HG03060 (cell line): ENCODE data around the gene PIGL.
"Not testable (repeated sequence)": the region's sequence is repeated elsewhere in the genome, so short reads cannot be mapped to it uniquely, and the experiment has no call there.

ENCODE experiments used
- ATAC-seq: cut with Tn5 transposase; IDR thresholded peaks from one replicate; pipeline ENCODE4 v1.9.1; 2021; ENCODE audit warnings: low read depth, moderate number of reproducible peaks; ENCODE audit not compliant: unreplicated experiment

The PIGL gene

DNA sequence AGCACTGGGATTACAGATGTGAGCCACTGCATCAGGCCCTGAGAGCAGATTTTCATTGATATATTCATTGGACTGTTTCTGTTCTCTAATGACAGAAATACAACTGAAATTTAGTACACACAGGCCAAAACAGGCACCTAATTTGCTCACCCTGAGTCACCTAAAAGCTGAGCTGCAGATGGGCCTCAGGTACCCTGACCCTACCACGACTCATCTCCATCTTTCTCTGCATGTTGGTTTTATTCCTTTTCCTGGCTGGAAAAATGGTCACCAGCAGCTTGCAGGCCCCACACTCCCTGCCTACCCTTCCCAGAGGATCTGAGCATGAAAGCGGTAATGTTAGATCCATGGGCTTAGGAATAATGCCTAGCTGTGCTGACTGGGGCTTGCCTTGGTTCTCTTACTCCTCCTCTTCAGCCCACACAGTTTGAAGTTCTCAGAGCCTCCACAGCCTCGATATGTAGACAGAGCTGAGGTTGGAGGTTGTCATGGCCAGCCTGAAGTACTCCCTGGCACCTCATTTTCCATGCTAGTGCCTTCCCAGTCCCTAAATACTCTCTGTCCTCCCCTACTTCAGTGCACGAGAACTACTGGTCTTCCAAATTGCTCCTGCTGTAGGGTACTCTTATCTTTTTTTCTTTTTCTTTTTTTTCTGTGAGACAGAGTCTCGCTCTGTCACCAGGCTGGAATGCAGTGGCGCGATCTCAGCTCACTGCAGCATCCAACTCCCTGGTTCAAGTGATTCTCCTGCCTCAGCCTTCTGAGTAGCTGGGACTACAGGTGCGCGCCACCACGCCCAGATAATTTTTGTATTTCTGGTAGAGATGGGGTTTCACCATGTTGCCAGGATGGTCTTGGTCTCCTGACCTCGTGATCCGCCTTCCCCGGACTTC, 85.2 kb downstream of the PIGL start:
- no peak for ATAC-seq

DNA sequence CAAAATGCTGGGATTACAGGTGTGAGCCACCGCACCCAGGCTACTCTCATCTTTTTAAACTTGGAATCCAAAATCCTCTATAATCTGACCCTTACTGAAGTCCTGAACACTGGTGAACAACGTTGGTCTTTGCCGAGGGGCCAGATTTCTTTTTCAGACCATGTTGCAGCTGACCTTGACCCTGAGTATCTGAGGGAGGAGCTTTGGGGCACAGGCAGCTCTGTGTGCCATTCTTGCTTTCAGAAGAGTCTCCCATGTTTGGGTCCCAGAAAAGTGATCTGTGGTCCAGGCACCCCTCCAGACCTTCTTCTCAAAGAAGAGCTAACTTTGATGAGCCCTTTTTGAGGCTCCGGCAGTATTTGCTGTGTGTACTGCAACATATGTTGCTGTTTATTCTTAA, 85.8 kb downstream of the PIGL start:
- ATAC-seq = no peak

DNA sequence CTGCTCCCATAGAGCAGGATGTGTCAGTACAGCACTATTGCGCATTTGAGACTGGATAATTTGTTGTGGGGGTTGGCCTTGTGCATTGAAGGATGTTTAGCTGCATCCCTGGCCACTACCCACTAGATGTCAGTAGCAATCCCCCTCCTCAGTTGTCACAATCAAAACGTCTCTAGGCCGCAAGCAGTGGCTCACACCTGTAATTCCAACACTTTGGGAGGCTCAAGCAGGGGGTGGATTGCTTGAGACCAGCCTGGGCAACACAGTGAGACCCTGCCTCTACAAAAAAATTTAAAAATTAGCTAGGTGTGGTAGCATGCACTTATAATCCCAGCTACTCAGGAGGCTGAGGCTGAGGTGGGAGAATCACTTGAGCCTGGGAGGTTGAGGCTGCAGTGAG, 87.8 kb downstream of the PIGL start:
- ATAC-seq = no peak

DNA sequence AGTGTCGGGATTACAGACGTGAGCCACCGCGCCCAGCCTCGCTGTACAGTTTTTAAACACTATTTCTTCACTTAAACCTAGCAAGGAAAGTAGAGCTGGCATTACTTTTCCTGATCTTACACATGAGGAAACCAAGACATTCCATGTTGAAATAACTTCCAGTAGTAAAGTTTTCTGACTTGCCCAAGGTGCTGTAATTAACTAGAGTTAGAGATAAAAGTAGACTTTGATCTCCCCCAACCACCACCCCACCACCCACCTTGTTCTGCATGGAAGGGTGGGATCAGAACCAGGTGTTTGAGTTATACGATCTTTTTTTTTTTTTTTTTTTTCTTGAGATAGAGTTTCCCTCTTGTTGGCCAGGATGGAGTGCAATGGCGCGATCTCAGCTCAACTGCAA, 89.2 kb downstream of the PIGL start:
- ATAC-seq = no peak

DNA sequence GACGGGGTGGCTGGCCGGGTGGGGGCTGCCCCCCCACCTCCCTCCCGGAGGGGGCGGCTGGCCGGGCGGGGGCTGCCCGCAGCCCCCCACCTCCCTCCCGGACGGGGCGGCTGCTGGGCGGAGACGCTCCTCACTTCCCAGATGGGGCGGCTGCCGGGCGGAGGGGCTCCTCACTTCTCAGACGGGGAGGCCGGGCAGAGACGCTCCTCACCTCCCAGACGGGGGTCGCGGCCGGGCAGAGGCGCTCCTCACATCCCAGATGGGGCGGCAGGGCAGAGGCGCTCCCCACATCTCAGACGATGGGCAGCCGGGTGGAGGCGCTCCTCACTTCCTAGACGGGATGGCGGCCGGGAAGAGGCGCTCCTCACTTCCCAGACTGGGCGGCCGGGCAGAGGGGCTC, 95.1 kb downstream of the PIGL start:
- not testable (repeated sequence) for ATAC-seq

DNA sequence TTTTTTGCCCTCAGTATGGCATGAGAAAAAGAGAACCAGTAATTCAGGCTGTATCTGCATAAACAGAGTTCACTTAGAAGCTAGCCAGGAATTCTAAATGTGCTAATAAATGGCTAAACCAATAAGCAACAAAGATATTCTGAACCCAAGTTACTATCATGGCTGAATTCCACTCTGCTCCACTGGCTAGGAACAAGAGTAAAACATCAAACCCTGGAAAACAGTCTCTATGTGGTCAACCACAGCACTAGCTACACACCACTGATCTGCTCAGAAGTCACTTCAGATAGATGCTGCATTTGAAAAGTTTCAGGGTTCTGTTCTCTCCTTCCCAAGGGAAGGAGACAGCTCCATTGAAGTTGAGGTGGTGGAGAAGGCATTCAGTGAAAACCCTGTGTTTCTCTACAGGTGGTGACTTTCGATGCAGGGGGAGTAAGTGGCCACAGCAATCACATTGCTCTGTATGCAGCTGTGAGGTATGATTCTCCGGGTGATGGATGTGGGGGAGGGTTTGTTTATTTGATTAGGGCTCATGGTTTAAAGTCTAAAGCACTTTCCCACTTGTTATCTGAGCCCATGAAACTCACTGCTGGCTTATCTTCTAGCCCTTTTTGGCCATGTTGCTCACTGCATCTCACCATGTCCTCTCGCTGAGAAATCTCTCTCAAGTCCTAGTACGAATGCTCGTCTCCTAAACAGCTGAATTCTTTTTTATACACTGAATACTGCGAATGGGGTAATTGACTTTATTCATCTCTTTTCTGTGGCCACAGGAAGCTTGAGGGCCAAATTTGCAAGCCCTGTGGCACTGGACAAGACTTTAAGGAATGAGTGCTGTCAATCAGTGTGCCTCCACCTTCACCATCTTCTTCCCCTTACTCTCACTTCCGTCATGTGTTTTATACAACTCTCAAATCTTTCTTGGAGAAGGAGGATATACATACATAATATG, 96.4 kb downstream of the PIGL start:
- ATAC-seq = no peak

DNA sequence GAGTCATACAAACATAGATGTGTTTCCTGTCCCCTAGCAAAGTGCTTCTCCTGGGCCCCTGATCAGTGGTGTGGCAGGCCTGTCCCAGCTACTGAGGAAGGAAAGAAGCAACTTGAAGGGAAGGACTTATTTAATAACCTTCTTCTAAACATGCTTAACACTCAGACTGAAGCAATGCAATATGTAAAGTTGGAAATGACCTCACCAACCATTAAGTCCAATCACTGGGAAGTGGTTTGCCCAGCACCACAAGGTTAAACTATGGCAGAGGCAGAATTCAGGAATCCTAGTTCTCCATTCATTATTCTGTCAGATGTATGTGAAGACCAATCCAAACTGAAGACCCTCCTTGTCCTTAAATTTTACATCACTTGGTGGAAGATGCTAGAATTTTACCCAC, 97.2 kb downstream of the PIGL start:
- no peak for ATAC-seq

DNA sequence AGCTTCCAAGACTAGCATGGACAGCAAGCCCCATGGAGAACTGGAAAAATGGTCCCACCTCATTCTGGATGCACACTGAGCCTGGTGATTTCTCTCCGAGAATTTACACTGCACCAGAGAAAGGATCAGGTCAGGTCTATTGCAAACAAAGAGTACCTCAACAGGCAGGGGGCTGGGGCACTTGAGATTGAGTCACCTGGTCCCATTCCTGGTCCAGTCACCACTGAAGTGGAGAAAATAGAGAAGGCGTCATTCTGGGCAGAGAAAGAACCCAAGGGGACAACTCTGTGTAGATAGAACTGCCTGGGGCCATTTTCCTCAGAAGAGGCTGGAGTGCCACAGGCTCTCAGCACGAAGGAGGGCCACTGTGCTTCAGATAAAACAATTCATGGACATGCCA, 97.8 kb downstream of the PIGL start:
- ATAC-seq = no peak

DNA sequence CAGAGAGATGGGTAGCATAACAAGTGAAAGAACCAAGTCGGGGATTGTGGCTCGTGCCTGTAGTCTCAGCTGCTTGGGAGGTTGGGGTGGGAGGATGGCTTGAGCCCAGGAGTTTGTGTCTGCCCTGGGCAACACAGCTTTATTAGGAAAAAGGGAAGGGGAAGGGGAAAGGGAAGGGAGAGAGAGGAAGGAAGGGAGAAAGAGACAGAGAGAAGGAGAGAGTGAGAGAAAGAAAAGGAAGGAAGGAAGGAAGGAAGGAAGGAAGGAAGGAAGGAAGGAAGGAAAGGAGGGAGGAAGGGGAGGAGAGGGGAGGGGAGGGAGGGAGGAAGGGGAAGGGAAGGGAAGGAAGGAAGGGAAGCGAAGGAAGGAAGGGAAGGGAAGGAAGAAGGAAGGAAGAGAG, 103.0 kb downstream of the PIGL start:
- ATAC-seq = no peak

DNA sequence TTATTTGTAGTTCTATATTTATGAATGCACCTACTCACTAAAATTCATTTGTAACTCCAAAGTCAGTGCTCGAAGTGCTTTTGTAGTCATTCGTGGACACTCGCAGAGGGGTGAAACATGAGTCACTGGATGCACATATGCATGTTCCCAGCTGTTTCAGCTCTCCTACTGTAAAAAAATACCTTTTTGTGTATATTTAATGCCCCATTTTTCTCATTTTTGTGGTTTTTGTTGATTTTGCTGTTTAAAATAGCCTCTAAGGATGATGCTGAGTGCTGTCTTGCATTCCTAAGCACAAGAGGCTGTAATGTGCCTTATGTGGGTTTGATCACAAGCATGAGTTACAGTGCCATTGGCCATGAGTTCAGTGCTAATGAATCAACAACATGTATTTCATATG, 105.6 kb downstream of the PIGL start:
- no peak for ATAC-seq

DNA sequence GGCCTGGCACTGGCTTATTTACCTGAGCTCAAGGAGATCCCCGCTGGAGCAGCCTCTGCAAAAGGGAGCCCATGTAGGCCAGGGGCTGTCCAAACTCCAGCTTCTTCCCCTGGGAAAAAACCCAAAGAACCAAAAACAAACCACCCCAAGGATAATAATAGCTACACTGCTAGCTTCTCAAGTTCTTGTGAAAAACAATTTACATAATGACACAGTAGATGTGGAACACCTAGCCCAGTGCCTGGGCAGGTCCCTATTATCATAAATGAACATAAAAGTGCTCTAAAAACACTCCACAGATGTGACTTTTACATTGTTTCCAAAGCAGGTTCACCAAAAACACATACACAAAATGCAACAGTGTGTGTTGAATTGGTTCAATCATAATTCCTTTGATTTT, 109.0 kb downstream of the PIGL start:
- ATAC-seq = no peak

DNA sequence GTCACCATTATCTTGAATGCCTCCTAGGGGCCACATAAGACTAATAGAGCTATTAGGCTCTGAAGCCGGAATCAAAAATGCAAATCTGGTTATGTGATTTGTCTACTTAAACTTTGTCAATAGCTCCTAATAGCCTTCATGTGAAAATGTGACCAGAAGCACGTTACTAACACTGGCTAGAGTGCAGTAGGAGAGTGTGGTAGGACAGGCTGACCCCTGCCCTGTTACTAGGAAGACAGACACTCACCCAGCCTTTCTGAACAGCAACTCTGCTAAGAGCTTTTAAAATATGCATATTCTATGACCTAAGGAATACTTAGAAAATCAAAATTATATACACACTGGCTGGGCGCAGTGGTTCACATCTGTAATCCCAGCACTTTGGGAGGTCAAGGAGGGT, 110.0 kb downstream of the PIGL start:
- no peak for ATAC-seq

DNA sequence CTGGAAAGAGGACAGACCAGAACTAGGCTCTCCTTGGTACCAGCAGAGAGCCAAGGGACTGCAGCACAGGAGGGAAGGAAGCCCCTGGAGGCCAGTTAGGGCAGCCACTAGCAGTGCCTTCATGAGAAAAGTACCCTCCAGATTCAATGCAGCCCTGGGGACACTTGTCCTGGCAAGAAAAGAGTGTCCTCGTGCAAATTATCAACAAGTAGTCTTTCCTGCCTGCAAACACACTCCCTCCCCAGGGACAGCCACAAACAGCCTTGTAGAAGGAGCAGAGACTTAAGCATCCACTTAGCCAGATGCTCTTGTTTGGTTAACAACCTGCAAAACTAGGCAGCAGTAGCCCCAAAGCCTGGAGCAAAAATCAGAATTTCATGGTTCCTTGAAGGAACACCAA, 112.0 kb downstream of the PIGL start:
- ATAC-seq = no peak

DNA sequence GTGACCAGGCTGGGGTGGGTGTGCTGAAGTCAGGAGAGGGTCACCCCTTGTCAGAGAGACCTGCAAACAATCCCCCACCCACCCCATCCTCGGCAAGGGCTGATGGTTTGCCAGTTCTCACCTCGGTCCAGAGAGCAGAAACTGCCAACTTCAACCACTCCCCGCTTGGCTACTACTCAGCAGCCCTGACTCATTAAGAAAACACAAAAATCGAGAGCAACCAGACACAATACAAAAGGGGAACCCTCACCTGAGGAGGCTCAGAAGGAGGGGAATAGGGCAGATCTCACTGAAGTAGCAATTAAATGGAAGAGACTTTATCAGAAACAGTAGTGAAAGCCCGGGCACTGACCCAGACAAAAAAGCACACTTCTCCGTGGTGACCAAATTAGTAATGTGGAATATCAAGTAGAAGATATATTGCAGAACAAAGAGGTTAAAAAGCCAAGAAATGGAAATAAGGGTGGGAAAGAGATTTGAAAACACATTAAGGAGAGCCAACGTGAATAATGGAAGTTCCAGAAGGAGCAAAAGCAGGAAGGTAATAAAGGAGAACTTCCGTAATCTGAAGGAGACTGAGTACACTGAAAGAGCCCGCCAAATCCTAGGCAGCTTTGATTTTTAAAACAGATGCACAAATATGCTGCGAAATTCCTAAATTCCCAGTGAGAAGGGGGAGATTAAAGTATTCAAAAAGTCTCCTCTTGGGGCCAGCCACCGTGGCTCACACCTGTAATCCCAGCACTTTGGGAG, 112.7 kb downstream of the PIGL start:
- ATAC-seq = no peak

DNA sequence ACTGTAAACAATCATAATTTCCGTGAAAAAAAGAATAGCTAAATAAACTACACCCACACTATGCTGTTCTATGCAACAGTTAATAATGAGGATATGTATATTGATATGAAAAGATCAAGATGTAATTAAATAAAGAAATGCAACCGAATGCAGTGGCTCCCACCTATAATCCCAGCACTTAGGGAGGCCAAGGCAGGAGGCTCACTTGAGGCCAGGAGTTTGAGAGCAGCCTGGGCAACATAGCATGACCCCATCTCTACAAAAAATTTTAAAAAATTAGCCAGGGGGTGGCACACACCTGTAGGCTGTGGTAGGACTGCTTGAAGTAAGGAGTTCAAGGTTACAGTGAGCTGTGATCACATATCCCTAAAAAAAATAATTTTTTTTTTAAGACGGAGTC, 121.4 kb downstream of the PIGL start:
- ATAC-seq = no peak

DNA sequence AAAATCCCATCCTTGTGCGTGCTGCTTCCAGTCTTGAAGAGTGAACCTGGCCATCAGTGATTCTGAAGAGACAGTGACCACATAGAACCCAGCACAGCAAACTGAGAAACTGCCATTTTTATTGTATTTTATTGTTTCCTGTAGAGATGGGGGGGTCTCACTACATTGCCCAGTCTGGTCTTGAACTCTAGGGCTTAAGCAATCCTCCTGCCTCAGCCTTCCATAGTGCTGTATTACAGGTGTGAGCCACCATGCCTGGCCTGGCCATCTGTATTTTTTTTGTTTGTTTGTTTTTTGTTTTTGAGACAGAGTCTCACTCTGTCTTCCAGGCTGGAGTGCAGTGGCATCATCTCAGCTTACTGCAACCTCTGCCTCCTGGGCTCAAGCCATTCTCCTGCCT, 122.4 kb downstream of the PIGL start:
- ATAC-seq = no peak

DNA sequence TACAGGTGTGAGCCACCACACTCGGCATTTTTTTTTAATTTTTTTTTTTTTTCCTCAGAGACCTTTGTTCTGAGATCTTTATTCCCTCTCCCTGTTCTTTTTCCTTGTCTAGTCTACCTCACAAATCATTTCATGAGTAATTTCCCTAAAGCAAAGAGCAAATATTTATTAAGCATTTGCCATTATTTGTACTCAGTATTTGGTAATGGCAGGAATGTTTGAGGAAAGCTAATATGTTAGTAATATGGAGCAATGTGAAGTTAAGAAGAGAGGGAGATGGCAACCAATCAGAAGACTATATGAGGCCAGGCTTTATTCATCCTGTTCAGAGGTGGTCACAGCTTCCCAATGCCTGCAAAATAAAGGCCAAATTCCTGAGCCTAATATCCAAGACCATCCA, 122.9 kb downstream of the PIGL start:
- ATAC-seq = no peak

DNA sequence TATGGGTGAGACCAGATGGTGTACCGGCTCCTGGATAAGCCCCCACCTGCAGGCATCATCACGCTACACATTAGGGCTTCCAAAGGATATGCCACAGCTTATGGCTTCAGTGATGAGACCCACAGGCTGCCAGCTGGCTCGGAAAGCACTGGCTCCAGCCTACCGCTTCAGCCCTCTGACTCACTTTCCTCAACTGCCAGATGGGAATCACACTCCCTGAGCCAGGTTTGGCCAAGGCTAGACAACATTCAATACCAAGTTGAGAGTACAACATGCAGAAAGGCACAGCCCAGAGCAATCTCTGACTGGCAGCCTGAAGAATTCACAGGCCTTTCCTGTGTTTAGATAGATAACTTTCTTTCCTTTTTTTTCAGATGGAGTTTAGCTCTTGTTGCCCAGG, 126.0 kb downstream of the PIGL start:
- ATAC-seq = no peak

DNA sequence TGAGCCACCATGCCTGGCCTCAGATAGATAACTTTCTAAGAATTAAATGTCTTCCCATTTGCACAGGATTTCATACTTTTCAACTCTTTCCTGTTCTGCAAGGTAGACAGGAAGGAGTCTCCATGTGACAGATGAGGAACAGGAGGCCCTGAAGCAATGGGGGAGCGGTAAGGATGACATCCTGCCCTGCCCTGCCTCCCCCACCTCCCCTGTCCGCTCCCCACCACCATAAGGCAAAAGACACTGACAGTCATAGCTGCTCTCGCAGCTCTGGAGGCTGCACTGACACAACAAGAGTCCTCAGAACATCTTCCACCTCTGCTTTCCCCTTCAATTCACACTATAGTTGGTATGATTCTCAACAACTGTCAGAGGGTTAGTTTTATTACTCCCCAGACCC, 126.6 kb downstream of the PIGL start:
- ATAC-seq = no peak

DNA sequence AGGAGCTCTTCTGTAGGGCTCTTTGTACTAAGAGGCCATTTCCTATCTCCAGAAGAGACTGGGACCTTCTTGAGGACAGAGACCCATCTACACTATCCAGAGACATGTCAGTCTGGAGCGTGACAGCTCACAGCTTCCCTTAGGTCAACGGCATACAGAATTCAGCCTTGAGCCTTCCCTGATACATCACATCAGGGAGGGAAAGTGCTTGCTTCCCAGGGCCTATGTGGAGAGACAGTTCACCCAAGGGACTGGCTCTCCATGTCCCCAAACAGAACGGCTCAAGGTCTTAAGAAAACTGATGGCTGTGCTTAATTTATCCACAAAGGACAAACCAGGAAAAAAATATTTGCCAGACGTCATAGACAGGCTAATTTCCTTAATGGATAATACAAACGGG, 128.6 kb downstream of the PIGL start:
- ATAC-seq = no peak

DNA sequence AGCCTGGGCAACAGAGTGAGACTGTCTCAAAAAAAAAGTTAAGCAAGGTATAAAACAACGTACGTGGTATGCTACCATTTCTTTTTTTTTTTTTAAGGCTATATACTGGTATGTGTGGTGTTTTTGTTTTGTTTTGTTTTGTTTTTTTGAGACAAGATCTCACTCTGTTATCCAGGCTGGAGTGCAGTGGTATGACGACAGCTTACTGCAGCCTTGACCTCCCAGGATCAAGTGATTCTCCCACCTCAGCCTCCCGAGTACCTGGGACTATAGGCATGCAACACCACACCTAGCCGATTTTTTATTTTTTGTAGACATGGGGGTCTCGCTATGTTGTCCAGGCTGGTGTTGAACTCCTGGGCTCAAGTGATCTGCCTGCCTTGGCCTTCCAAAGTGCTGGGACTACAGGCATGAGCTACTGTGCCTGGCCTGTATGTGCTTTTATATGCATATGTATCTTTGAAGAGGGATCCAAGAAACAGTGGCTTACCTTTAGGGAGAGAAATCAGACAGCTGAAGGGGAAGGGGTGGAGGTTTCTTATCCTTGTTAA, 129.8 kb downstream of the PIGL start:
- no peak for ATAC-seq
